ENCODE results near the gene FHIT. TPM values are rescaled to one million over a fixed set of nuclear protein-coding genes. Genes with fewer than 3 reads are reported as not detected.

Gene FHIT
- total RNA-seq, 4 donors from 2014 or later, result 7.5 to 20.1 (median 13.5) TPM

DNA sequence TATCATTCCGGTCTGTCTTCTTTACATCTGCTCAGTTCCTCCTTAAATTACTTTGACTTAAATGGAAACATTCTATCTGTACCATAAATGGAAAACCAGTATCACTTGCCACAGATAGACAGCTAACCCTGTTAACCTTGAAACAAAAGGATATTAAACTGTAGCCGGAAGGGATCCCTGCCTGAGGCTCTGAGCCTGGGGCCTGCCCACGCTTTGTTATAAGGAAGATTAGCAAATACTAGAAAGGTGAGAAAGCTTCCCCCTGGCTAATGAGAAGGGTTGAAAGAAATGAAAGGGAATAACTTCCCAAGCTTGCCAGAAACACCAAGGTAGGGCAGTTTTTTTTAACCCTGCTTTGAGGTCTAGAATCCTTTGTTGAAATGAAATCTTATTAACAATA, 927.6 kb downstream of the FHIT start:
- in situ Hi-C loops (cut with MboI; ENCODE audit: low pct_ligation_motif_present in 1 of 4, low pct_unique_long_range_greater_than_20kb in 1 of 4, low sequenced_read_pairs in 3 of 4), result no loop called here
- intact Hi-C loops (cut with DNase I; ENCODE audit: low total_unique reads), result no loop called here
- Histone ChIP-seq H3K9me3 (no peaks in the 10 kb centered on the region), H3K4me1 (peaks cover 0 to 11% (median 3%) of the 10 kb centered on the region in 4 donors), H3K27ac (no peak overlapping the region), H3K27me3 (no peaks in the 10 kb centered on the region), H3K4me3 (no peak overlapping the region), H3K36me3 (no peaks in the 10 kb centered on the region)
- no peak for TF ChIP-seq POLR2AphosphoS5 (IDR thresholded peaks at IDR 0.05)
- no peak for TF ChIP-seq EP300 (IDR thresholded peaks at IDR 0.05; ENCODE audit: low read depth)
- no peak for TF ChIP-seq POLR2A (IDR thresholded peaks at IDR 0.05)
- TF ChIP-seq, protein P1, sequence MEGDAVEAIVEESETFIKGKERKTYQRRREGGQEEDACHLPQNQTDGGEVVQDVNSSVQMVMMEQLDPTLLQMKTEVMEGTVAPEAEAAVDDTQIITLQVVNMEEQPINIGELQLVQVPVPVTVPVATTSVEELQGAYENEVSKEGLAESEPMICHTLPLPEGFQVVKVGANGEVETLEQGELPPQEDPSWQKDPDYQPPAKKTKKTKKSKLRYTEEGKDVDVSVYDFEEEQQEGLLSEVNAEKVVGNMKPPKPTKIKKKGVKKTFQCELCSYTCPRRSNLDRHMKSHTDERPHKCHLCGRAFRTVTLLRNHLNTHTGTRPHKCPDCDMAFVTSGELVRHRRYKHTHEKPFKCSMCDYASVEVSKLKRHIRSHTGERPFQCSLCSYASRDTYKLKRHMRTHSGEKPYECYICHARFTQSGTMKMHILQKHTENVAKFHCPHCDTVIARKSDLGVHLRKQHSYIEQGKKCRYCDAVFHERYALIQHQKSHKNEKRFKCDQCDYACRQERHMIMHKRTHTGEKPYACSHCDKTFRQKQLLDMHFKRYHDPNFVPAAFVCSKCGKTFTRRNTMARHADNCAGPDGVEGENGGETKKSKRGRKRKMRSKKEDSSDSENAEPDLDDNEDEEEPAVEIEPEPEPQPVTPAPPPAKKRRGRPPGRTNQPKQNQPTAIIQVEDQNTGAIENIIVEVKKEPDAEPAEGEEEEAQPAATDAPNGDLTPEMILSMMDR (IDR thresholded peaks at IDR 0.05), result no peak
- DNase-seq, result no peak
- WGBS, 2 donors (ENCODE audit: low coverage in 1 of 2), result 88 to 94% methylated on average over 2 to 3 of the region's 3 CpGs

DNA sequence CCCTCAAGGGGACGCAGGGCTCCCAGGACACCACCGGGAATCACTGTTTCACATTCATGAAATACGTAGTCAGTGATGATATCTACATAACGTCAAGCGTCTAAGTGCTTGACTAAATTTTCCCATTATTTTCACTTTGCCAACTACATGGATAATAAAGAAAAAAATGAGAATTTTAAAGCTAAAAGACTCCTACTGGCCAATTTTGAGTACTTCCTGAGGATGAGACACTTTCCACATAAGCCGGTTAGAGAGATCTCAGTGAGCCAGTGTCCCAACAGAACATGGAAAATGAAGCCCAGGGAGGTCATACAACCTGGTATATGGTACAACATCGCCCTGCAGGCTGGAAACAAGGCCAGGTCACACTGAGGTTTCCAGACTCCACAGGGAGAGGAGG, 928.1 kb downstream of the FHIT start:
- no peak for TF ChIP-seq EP300 (IDR thresholded peaks at IDR 0.05; ENCODE audit: low read depth)
- no peak for TF ChIP-seq POLR2A (IDR thresholded peaks at IDR 0.05)
- no peak for TF ChIP-seq POLR2AphosphoS5 (IDR thresholded peaks at IDR 0.05)
- TF ChIP-seq, protein P1 (IDR thresholded peaks at IDR 0.05), result no peak
- intact Hi-C loops (cut with DNase I; ENCODE audit: low total_unique reads), result no loop called here

DNA sequence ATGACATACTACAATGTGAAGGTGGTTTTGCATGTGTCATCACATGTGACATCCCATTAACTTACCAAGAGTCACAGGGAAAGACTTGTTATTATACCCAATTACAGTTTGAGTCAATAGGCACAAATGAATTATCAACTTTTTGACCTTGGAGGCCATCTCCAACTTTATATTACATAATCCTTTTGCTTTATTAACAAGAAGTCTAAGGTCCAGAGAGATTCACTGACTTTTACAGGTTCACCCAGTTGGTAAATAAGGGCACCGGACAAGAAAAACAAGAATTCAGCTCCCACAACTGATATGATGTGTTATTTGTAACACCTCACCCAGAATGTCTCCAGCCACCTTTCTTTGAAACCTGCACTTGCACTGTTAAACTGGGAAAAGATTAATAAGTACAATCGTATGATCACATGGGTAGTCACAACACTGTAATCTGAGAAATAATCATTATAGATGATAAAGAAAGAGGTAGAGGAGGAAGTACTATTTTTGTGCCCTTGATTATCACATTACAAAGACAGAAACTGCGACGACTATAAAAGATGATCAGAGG, 928.9 kb downstream of the FHIT start:
- intact Hi-C loops (cut with DNase I; ENCODE audit: low total_unique reads) (no loop called here), in situ Hi-C loops (cut with MboI; ENCODE audit: low pct_ligation_motif_present in 1 of 4, low pct_unique_long_range_greater_than_20kb in 1 of 4, low sequenced_read_pairs in 3 of 4) (no loop called here)
- WGBS, 2 donors (ENCODE audit: low coverage in 1 of 2), result 52 to 70% methylated on average over 4 of the region's 4 CpGs
- Histone ChIP-seq H3K36me3 (no peaks in the 10 kb centered on the region), H3K27ac (no peak overlapping the region), H3K9me3 (no peaks in the 10 kb centered on the region), H3K4me1 (peaks cover 0 to 11% (median 3%) of the 10 kb centered on the region in 4 donors), H3K27me3 (no peaks in the 10 kb centered on the region), H3K4me3 (no peak overlapping the region)
- no peak for DNase-seq
- TF ChIP-seq, protein P1 (IDR thresholded peaks at IDR 0.05), result no peak
- no peak for TF ChIP-seq POLR2AphosphoS5 (IDR thresholded peaks at IDR 0.05)
- no peak for TF ChIP-seq EP300 (IDR thresholded peaks at IDR 0.05; ENCODE audit: low read depth)
- TF ChIP-seq POLR2A (IDR thresholded peaks at IDR 0.05), result no peak

More for the DNA sequence above, 928.1 kb downstream of the FHIT start:
- no peaks in the 10 kb centered on the region for H3K9me3 ChIP-seq
- no peak overlapping the region for H3K4me3 ChIP-seq
- peaks cover 0 to 11% (median 3%) of the 10 kb centered on the region in 4 donors for H3K4me1 ChIP-seq
- H3K27me3 ChIP-seq, result no peaks in the 10 kb centered on the region
- H3K27ac ChIP-seq, result no peak overlapping the region
- no peak for DNase-seq
- H3K36me3 ChIP-seq, result no peaks in the 10 kb centered on the region
- in situ Hi-C loops (cut with MboI; ENCODE audit: low pct_ligation_motif_present in 1 of 4, low pct_unique_long_range_greater_than_20kb in 1 of 4, low sequenced_read_pairs in 3 of 4), result no loop called here
- WGBS, 2 donors (ENCODE audit: low coverage in 1 of 2), result 94 to 97% methylated on average over 6 to 7 of the region's 7 CpGs

DNA sequence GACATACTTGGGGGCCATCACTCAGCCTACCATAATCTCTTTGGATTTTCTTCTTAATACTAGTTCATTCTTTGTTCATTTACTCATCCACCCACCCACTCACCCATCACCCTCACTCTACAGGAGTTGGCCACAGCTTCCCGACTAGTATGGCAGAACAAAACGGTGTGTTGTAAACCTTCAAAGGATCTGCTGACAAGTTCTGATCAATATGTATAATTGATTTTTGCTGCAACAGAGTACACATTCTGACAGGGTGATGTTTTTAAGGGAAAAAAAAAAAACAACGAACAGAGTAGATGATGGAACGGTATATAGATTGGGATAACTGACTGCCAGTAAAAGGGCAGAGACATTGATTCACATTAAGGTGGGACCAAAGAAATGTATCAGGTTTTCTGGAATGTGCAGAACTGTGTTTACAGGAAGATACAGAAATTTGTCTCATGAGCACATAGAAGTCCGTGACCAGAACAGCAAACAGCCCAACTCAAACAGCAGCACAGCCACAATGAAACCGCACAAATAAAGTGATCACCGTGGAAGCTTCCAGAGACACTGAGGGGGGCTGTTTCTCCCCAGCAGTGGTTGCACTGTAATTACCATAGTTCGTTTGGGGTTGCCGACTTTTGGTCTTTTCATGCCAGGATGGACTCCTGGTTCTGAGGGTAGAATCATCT, 931.9 kb downstream of the FHIT start:
- DNase-seq, result no peak
- no peaks in the 10 kb centered on the region for H3K36me3 ChIP-seq
- H3K27me3 ChIP-seq, result no peaks in the 10 kb centered on the region
- 91 to 95% methylated on average over 8 to 9 of the region's 9 CpGs for WGBS, 2 donors (ENCODE audit: low coverage in 1 of 2)
- H3K27ac ChIP-seq, result no peak overlapping the region
- H3K9me3 ChIP-seq, result no peaks in the 10 kb centered on the region
- in situ Hi-C loops (cut with MboI; ENCODE audit: low pct_ligation_motif_present in 1 of 4, low pct_unique_long_range_greater_than_20kb in 1 of 4, low sequenced_read_pairs in 3 of 4) (no loop called here), intact Hi-C loops (cut with DNase I; ENCODE audit: low total_unique reads) (no loop called here)
- peaks cover 0 to 8% (median 0%) of the 10 kb centered on the region in 4 donors for H3K4me1 ChIP-seq
- TF ChIP-seq POLR2A (IDR thresholded peaks at IDR 0.05) (no peak), EP300 (IDR thresholded peaks at IDR 0.05; ENCODE audit: low read depth) (no peak), POLR2AphosphoS5 (IDR thresholded peaks at IDR 0.05) (no peak)
- TF ChIP-seq, protein P1 (IDR thresholded peaks at IDR 0.05), result no peak
- H3K4me3 ChIP-seq, result no peak overlapping the region

All from transverse colon (tissue), 4 donors.